ENCODE results near the gene PDZRN3.

PDZRN3 gene

GRCh38 chr3:73473898-73474416 is 150.8 kb downstream of the PDZRN3 start:
- no peaks in the 10 kb centered on the region for H3K9me3 ChIP-seq
- H3K36me3 ChIP-seq = no peaks in the 10 kb centered on the region
- no peak for DNase-seq
- no peak overlapping the region for H3K4me3 ChIP-seq (ENCODE audit: low read depth, low read length)
- no peaks in the 10 kb centered on the region for H3K27me3 ChIP-seq
- TF ChIP-seq, protein P1, sequence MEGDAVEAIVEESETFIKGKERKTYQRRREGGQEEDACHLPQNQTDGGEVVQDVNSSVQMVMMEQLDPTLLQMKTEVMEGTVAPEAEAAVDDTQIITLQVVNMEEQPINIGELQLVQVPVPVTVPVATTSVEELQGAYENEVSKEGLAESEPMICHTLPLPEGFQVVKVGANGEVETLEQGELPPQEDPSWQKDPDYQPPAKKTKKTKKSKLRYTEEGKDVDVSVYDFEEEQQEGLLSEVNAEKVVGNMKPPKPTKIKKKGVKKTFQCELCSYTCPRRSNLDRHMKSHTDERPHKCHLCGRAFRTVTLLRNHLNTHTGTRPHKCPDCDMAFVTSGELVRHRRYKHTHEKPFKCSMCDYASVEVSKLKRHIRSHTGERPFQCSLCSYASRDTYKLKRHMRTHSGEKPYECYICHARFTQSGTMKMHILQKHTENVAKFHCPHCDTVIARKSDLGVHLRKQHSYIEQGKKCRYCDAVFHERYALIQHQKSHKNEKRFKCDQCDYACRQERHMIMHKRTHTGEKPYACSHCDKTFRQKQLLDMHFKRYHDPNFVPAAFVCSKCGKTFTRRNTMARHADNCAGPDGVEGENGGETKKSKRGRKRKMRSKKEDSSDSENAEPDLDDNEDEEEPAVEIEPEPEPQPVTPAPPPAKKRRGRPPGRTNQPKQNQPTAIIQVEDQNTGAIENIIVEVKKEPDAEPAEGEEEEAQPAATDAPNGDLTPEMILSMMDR (IDR thresholded peaks at IDR 0.05; ENCODE audit: low read depth, low read length) = no peak
- peaks cover 19% of the 10 kb centered on the region for H3K4me1 ChIP-seq

- Histone ChIP-seq H3K4me3 (ENCODE audit: low read depth, low read length) (no peak overlapping the region), H3K36me3 (no peaks in the 10 kb centered on the region), H3K9me3 (no peaks in the 10 kb centered on the region), H3K4me1 (peaks cover 19% of the 10 kb centered on the region), H3K27me3 (no peaks in the 10 kb centered on the region)
- DNase-seq = no peak
- TF ChIP-seq, protein P1 (IDR thresholded peaks at IDR 0.05; ENCODE audit: low read depth, low read length) = no peak
Observed at GRCh38 chr3:73473181-73473897, 151.4 kb downstream of the PDZRN3 start.

- Histone ChIP-seq H3K9me3 (no peaks in the 10 kb centered on the region), H3K4me3 (ENCODE audit: low read depth, low read length) (peak overlapping the region; percentile 30), H3K27me3 (no peaks in the 10 kb centered on the region), H3K4me1 (peaks cover 23% of the 10 kb centered on the region), H3K36me3 (no peaks in the 10 kb centered on the region)
- peak; percentile 53 for DNase-seq
- TF ChIP-seq, protein P1 (IDR thresholded peaks at IDR 0.05; ENCODE audit: low read depth, low read length) = no peak
Observed at GRCh38 chr3:73471986-73472787, 152.6 kb downstream of the PDZRN3 start.

GRCh38 chr3:73470860-73471259 is 153.9 kb downstream of the PDZRN3 start:
- Histone ChIP-seq H3K27me3 (no peaks in the 10 kb centered on the region), H3K9me3 (no peaks in the 10 kb centered on the region), H3K4me1 (peaks cover 31% of the 10 kb centered on the region), H3K36me3 (no peaks in the 10 kb centered on the region), H3K4me3 (ENCODE audit: low read depth, low read length) (no peak overlapping the region)
- TF ChIP-seq, protein P1 (IDR thresholded peaks at IDR 0.05; ENCODE audit: low read depth, low read length) = no peak
- no peak for DNase-seq

DNA sequence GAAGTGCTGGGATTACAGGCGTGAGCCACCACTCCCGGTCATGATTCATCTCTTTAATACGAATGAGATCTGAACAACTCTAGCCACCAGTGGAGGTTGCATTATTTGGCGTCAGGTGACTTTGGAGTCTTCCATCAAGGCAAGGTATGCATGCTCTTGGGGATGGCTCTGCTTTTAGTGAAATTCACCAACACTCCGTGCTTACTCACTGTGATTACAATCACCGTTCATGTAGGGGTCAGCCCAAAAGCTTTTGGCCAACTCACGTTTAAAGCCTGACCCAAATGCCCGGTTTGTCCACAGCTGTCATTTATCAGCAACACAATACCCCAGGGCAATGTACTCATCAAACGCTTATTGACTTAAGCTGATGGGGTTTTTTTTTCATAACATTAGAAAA is 155.4 kb downstream of the PDZRN3 start:
- Histone ChIP-seq H3K27me3 (no peaks in the 10 kb centered on the region), H3K4me3 (ENCODE audit: low read depth, low read length) (no peak overlapping the region), H3K4me1 (peaks cover 31% of the 10 kb centered on the region), H3K9me3 (no peaks in the 10 kb centered on the region), H3K36me3 (no peaks in the 10 kb centered on the region)
- TF ChIP-seq, protein P1 (IDR thresholded peaks at IDR 0.05; ENCODE audit: low read depth, low read length) = no peak
- DNase-seq = no peak

Measured in BE2C (cell line).